ENCODE results near the gene CCDC47. TPM values are rescaled to one million over a fixed set of nuclear protein-coding genes. Genes with fewer than 3 reads are reported as not detected.
"Not testable (repeated sequence)": the region's sequence is repeated elsewhere in the genome, so short reads cannot be mapped to it uniquely, and the experiment has no call there.

Gene CCDC47
- total RNA-seq (2014; rRNA removed; shearing (Covaris generic); ENCODE audit: low replicate concordance): 35.5 and 37.9 TPM in 2 replicates

DNA sequence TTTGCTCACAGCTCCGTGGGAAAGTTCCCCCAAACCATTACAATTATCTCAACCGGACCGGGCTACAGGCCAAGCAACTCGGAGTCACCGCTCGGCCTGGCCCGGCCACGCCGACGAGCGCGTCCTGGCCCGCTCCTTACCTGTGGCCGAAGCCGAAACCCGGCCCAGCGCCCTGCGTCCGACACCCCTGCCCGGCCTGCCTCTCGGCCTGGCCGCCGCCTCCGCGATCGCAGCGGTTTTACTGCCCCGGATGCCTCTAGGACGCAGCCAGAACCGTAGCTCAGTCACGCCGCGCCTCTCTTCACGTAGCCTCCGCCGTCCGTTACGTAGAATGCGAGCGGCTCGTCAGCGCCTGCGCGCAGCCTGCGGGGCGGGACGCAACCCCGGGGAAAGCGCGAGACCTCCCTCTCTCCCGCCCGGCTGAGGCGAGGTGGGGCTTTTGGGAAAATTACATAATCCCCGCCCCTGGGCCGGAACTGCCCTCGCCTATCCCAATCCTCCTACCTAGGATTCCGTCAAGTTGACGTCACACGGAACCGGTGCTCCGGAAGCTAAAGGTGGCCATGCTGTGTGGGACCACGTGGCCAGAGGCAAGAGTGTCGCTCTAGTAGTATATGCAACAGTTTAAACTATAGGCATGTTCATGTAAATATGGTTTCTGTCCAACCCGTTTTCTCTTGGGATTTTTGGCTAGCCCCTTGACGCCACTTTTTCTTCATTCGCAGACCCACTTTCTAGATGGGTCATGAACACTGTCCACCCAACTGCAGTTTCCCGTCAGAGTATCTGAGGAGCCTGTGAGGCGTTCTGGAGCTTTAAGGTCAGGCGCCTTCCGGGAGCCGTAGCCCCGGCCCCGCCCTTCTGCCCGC, at the start of gene CCDC47:
CCDC47 (minus strand) TSS at position 326 of the 869 bp plus-strand sequence. CDS start 7,422 bp downstream, outside the sequence.
- in situ Hi-C loops (cut with HindIII; ENCODE audit: low pct_unique_long_range_greater_than_20kb, low sequenced_read_pairs): no loop called here

GRCh38 chr17:63822537-63822936, 49.1 kb upstream of the CCDC47 start:
- no peak for DNase-seq (ENCODE audit: low read depth)
- in situ Hi-C loops (cut with HindIII; ENCODE audit: low pct_unique_long_range_greater_than_20kb, low sequenced_read_pairs): no loop called here

More for the DNA sequence above, at the start of gene CCDC47:
- peak; percentile 100 for DNase-seq (ENCODE audit: low read depth)

GRCh38 chr17:63821804-63822203, 48.4 kb upstream of the CCDC47 start:
- in situ Hi-C loops (cut with HindIII; ENCODE audit: low pct_unique_long_range_greater_than_20kb, low sequenced_read_pairs): no loop called here
- DNase-seq (ENCODE audit: low read depth): no peak

- in situ Hi-C loops (cut with HindIII; ENCODE audit: low pct_unique_long_range_greater_than_20kb, low sequenced_read_pairs): no loop called here
- DNase-seq (ENCODE audit: low read depth): no peak
These were observed 47.7 kb upstream of the CCDC47 start for GRCh38 chr17:63820963-63821561.

- in situ Hi-C loops (cut with HindIII; ENCODE audit: low pct_unique_long_range_greater_than_20kb, low sequenced_read_pairs): loop anchor here (5.0 kb wide), 1 partner anchor 38 kb away; no protein-coding TSS in a partner anchor
- DNase-seq (ENCODE audit: low read depth): no peak
These were observed 46.5 kb upstream of the CCDC47 start for GRCh38 chr17:63819585-63820537.

DNA sequence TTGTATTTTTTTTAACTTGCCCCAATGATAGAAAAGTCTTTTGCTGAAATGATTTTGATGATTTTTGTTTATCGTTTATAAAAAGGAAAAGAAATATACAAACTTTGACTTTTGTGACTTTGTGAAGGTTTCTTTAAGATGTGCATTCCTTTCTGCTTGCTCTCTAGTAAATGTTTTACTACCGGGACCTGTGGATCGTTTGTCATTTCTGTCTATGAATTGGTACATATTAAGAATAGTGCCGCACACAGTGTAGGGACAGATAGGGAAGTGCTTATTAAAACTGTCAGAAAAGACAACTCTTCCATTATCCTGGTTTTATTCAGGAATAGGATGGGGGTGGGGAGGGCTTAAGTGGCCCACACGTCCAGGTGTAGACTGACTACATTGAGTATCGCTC, 45.7 kb upstream of the CCDC47 start:
- peak; percentile 57 for DNase-seq (ENCODE audit: low read depth)
- in situ Hi-C loops (cut with HindIII; ENCODE audit: low pct_unique_long_range_greater_than_20kb, low sequenced_read_pairs): loop anchor here (5.0 kb wide), 1 partner anchor 37 kb away; no protein-coding TSS in a partner anchor

- in situ Hi-C loops (cut with HindIII; ENCODE audit: low pct_unique_long_range_greater_than_20kb, low sequenced_read_pairs): loop anchor here (5.0 kb wide), 1 partner anchor 36 kb away; no protein-coding TSS in a partner anchor
- DNase-seq (ENCODE audit: low read depth): no peak
These were observed 44.5 kb upstream of the CCDC47 start for GRCh38 chr17:63817736-63818385.

GRCh38 chr17:63816669-63817068, 43.3 kb upstream of the CCDC47 start:
- no peak for DNase-seq (ENCODE audit: low read depth)
- in situ Hi-C loops (cut with HindIII; ENCODE audit: low pct_unique_long_range_greater_than_20kb, low sequenced_read_pairs): loop anchor here (5.0 kb wide), 1 partner anchor 34 kb away; no protein-coding TSS in a partner anchor

DNA sequence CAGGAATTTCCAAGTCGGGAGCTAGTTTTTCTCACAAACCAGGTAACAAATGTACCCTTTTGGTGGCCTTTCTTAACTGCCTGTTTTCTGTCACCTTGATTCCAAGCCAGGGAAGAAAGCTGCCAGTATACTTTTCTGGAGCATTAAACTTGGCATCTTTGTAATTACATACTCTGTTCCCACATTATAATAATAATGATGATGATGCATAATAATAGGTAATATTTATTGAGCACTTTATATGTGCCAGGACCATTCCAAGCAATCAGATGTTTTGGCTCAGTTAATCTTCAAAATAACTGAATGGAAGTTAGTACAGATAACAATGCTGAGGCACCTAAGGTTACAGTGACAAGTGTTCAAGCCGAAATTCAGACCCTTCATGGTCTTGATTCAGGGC, 42.7 kb upstream of the CCDC47 start:
- in situ Hi-C loops (cut with HindIII; ENCODE audit: low pct_unique_long_range_greater_than_20kb, low sequenced_read_pairs): loop anchor here (5.0 kb wide), 1 partner anchor 34 kb away; no protein-coding TSS in a partner anchor
- no peak for DNase-seq (ENCODE audit: low read depth)

DNA sequence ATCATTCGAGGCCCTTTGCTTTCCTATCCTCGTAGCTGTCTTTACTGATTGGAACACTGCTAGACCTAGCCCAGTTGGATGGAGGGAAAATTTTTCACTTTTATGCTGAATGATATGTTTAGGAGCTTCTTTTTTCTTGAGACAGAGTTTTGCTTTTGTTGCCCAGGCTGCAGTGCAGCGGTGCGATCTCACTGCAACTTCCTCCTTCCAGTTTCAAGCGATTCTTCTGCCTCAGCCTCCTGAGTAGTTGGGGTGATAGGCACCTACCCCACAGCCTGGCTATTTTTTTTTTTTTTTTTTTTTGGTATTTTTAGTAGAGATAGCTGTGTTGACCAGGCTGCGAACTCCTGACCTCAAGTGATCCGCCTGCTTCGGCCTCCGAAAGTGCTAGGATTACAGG, 36.6 kb upstream of the CCDC47 start:
- no peak for DNase-seq (ENCODE audit: low read depth)
- in situ Hi-C loops (cut with HindIII; ENCODE audit: low pct_unique_long_range_greater_than_20kb, low sequenced_read_pairs): no loop called here

DNA sequence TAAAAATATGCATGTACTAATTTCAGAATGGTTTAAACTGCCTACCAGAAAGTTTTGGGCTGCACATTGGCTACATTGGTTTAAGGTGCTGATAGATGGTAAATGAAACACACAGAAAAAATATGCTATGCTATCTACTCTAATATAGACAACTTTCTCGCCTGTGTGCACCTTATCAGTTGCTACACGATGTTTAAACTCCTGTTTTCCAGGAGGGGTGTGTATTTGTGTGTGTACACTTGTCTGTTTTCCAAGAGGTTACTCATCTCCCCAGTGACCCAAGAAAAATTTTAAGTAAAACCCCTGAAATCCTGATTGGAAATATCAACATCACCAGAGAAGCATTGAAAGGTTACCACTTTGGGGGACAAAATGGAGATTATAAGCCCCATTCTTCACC, 32.2 kb upstream of the CCDC47 start:
- no peak for DNase-seq (ENCODE audit: low read depth)
- in situ Hi-C loops (cut with HindIII; ENCODE audit: low pct_unique_long_range_greater_than_20kb, low sequenced_read_pairs): no loop called here

DNA sequence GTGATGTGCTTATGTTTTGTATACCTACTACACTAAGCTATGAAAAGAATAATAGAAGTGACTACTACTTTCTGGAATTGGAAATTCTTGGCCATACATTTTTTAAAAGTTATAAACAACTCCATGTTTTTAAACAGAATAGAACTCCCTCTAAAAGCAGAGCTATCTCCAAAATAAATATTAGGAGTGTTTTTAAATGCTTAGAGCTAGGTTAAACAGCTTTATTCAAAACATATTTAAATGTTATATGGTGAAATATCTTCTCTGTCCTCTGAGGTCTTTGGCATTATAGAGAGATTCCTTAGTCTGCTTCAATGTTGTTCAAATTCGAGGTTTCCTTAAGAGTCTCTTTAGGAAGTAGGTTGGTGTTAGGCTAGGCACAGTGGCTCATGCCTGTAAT, 30.9 kb upstream of the CCDC47 start:
- DNase-seq (ENCODE audit: low read depth): no peak
- in situ Hi-C loops (cut with HindIII; ENCODE audit: low pct_unique_long_range_greater_than_20kb, low sequenced_read_pairs): no loop called here

GRCh38 chr17:63800783-63801182, 27.4 kb upstream of the CCDC47 start:
- no peak for DNase-seq (ENCODE audit: low read depth)
- in situ Hi-C loops (cut with HindIII; ENCODE audit: low pct_unique_long_range_greater_than_20kb, low sequenced_read_pairs): no loop called here

DNA sequence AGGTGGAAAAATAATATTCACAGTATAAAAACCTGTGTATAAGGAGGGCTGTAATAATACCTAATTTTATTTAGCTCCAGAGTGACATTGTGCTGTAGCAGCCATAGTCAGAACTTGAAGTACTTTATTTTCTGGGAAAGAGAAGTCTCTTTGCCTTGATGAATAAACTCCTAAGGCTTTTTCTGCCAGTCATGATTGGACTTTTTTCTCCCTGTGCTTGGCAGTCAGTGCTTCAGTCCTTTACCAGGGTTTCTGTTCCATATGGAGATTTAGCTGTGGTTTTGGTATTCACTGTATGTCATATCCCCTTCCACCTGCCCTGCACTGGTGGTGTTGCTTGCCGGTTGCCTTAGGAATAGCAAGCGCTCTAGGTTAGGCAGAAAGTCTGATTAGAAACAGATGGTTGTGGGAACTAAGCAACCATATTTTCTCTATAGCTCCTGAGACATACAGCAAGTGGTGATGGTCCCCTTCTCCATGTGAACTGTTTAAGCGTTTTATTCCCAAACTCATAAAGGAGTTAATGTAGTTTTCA, 25.2 kb upstream of the CCDC47 start:
- in situ Hi-C loops (cut with HindIII; ENCODE audit: low pct_unique_long_range_greater_than_20kb, low sequenced_read_pairs): no loop called here
- DNase-seq (ENCODE audit: low read depth): no peak

DNA sequence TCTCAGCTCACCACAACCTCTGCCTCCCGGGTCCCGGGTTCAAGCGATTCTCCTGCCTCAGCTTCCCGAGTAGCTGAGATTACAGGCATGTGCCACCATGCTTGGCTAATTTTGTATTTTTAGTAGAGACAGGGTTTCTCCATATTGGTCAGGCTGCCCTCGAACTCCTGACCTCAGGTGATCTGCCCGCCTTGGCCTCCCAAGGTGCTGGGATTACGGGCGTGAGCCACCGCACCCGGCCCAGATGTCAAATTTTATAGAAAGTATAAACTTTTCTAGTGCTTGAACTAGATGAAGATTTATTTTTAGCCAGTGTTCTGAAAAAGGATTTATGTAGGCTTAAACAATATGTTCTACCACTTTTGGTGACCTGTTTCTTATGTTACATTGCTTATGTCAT, 23.0 kb upstream of the CCDC47 start:
- in situ Hi-C loops (cut with HindIII; ENCODE audit: low pct_unique_long_range_greater_than_20kb, low sequenced_read_pairs); DNase-seq (ENCODE audit: low read depth): not testable (repeated sequence)

GRCh38 chr17:63792055-63792729, 18.8 kb upstream of the CCDC47 start:
- DNase-seq (ENCODE audit: low read depth): no peak
- in situ Hi-C loops (cut with HindIII; ENCODE audit: low pct_unique_long_range_greater_than_20kb, low sequenced_read_pairs): no loop called here

GRCh38 chr17:63790057-63790456, 16.7 kb upstream of the CCDC47 start:
- in situ Hi-C loops (cut with HindIII; ENCODE audit: low pct_unique_long_range_greater_than_20kb, low sequenced_read_pairs): no loop called here
- no peak for DNase-seq (ENCODE audit: low read depth)

Data from Caki2 (cell line).